NK-92 treated with Interleukin-12 subunit alpha and Interleukin-12 subunit beta, amount 100 ng/mL, for 24 hours (cell line): ENCODE data around the gene KITLG.
"Not testable (repeated sequence)": the region's sequence is repeated elsewhere in the genome, so short reads cannot be mapped to it uniquely, and the experiment has no call there.

Experiments
- DNase-seq: peaks from one replicate; lab custom pipeline; 2025; lab: John Stamatoyannopoulos, UW

KITLG gene

GRCh38 chr12:88576866-88577265, 3.4 kb downstream of the KITLG start:
- no peak for DNase-seq

- no peak for DNase-seq
These were observed 4.8 kb downstream of the KITLG start for GRCh38 chr12:88575361-88575970.

GRCh38 chr12:88574278-88574677, 6.0 kb downstream of the KITLG start:
- DNase-seq: no peak

GRCh38 chr12:88573583-88573982, 6.7 kb downstream of the KITLG start:
- DNase-seq: no peak

GRCh38 chr12:88572781-88573549, 7.3 kb downstream of the KITLG start:
- no peak for DNase-seq

GRCh38 chr12:88571543-88571942, 8.7 kb downstream of the KITLG start:
- no peak for DNase-seq

- no peak for DNase-seq
These were observed 10.2 kb downstream of the KITLG start for GRCh38 chr12:88570103-88570502.

GRCh38 chr12:88566430-88566829, 13.8 kb downstream of the KITLG start:
- no peak for DNase-seq

GRCh38 chr12:88562846-88563582, 17.3 kb downstream of the KITLG start:
- no peak for DNase-seq

GRCh38 chr12:88562151-88562550, 18.1 kb downstream of the KITLG start:
- DNase-seq: no peak

- DNase-seq: no peak
These were observed 20.5 kb downstream of the KITLG start for GRCh38 chr12:88559772-88560171.

- no peak for DNase-seq
These were observed 21.1 kb downstream of the KITLG start for GRCh38 chr12:88559199-88559598.

- no peak for DNase-seq
These were observed 21.9 kb downstream of the KITLG start for GRCh38 chr12:88558340-88558867.

GRCh38 chr12:88556213-88556774, 24.0 kb downstream of the KITLG start:
- DNase-seq: no peak

- no peak for DNase-seq
These were observed 26.2 kb downstream of the KITLG start for GRCh38 chr12:88553941-88554658.

- DNase-seq: no peak
These were observed 27.6 kb downstream of the KITLG start for GRCh38 chr12:88552610-88553079.

- no peak for DNase-seq
These were observed 30.3 kb downstream of the KITLG start for GRCh38 chr12:88549929-88550328.

GRCh38 chr12:88547949-88548348, 32.3 kb downstream of the KITLG start:
- DNase-seq: not testable (repeated sequence)

GRCh38 chr12:88546853-88547252, 33.4 kb downstream of the KITLG start:
- DNase-seq: no peak

GRCh38 chr12:88546226-88546625, 34.0 kb downstream of the KITLG start:
- DNase-seq: no peak
